GM21390 (cell line): Measurements from ENCODE around the gene RHBG.

ENCODE experiments used
- ATAC-seq: cut with Tn5 transposase; IDR thresholded peaks from one replicate; pipeline ENCODE4 v1.9.1; 2021; ENCODE audit not compliant: unreplicated experiment

RHBG gene

DNA sequence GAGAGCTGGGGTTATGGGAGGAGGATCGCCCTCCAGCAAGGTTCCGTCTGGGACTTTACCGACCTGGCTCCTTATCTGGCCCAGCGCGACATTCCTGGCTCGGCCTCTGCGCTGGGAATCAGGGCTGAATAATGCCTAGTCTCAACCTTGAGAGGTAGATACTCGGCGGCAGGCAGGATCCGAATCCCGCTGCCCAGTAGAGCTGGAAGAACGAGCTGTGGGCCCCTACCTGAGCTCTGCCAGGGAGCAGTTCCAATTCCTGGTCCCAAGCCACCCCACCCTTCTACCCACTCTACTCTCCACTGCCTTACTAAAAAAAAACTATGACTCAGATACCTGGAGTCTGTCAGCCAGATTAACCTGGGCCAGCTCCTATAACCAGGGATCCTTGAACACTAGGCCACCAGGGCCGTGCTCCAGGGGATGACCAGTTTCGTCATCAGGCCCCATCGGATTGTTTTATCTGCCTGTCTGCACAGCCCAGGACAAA, 53.6 kb downstream of the RHBG start:
- ATAC-seq = no peak

GRCh38 chr1:156423422-156424352, 54.7 kb downstream of the RHBG start:
- ATAC-seq = no peak

DNA sequence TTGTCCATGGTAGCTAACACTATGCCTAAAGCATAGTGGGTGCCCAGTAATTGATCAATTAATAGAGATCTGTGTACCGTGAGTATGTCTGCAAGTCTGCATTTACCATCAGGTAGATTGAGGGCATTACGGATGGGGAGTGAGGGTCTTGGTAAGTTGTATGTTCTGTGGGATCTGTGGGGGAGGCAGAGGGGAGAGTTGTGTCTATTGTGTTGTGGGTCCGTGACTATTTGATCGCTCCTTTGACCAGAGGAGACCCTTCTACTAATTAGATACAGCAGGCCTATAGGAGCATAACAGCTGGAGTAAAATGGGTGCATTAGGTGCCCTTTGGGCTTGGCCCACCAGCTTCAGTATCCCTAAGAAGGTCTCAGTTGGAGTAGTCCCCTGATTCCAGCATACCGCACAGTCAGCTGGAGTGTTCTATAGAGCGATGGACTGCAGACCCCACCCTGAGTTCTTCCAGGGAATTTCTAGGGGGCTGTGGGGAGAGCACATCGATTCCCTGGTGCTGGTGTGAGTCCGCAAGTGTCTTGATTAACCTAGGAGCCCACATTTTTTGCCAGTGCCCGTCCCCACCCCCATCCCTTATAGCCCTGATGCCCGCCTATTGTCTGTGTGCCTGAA, 55.9 kb downstream of the RHBG start:
- ATAC-seq = no peak

- no peak for ATAC-seq
Measured at GRCh38 chr1:156425943-156426342, 56.9 kb downstream of the RHBG start.

GRCh38 chr1:156427957-156428356, 58.9 kb downstream of the RHBG start:
- ATAC-seq = no peak

- no peak for ATAC-seq
Measured at GRCh38 chr1:156428746-156429288, 59.8 kb downstream of the RHBG start.

DNA sequence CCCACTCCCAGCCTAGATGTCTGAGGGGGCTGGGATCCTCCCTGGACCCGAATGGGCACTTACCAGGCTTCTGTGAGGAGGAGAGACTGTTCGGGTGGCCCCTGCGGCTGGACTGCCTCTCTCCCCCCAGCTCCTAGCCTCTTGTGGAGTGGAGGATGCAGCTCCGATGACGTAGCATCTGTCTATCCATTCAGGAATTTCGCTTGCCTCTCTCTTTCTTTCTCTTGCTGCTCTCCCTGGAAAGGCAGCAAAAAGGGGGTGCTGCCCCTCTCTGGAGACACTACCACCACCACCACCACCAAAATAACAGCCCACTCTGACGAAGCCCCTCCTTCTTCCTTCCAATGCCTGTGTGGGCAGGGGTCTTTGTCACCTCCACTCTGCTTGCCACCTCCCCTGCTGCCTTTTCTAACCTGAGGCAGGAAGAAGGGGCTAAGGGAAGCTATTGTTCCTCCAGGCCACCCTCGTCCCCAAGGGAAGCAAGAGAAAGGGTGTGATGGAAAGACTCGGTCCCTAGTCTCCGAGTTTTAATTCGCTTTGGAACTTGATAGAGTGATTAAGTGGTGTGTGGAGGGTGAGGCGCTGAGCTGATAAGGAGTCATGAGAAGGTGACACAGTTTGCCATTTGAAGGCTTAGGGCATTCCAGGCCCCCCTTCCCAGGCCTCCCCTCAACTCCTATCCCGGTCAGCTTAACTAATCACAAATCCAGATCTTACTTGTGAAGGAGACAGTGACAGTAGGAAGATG, 60.5 kb downstream of the RHBG start:
- ATAC-seq = no peak

GRCh38 chr1:156430303-156430702, 61.3 kb downstream of the RHBG start:
- no peak for ATAC-seq

- ATAC-seq = no peak
Measured at GRCh38 chr1:156430866-156431265, 61.9 kb downstream of the RHBG start.

GRCh38 chr1:156431366-156431765, 62.4 kb downstream of the RHBG start:
- no peak for ATAC-seq

DNA sequence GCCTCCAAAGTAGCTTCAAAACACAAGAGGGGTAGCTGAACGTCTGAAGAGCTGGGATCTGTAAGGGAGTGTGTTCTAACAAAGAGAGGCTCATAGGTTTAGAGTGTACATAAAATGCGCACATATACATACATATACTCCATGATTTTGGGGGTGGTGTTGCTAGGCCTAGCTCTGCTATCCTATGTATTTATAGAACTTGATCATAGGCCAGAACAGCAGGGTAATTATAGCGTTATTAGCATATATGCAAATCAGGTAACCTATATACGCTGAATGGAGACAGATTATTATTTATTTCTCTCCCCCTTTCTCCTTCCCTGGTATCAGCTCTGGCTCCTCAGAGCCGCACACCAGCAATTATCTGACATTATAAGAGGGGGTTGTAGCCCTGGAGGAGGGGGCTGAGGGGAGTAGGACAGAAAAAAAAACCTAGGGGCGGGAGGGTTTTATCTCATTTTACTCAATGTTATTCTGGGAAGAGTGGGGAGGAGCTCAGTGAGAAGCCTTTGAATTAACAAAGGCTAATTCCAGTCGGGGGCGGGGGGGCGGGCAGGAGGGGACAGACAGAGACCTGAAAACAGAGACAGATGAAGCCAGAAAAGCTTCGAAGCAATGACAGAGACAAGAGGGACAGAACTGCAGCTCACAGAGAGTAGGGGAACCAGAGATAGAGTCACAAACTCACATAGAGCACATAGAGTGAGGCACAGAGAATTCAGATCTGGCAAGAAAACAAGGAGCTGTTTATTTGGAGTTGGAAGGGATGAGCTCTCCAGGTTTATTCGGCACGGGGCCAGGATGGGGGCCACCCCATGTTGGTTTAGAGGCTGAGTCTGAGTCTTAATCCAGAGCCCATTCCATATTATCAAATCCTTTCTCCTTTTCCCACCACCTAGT, 63.0 kb downstream of the RHBG start:
- no peak for ATAC-seq

DNA sequence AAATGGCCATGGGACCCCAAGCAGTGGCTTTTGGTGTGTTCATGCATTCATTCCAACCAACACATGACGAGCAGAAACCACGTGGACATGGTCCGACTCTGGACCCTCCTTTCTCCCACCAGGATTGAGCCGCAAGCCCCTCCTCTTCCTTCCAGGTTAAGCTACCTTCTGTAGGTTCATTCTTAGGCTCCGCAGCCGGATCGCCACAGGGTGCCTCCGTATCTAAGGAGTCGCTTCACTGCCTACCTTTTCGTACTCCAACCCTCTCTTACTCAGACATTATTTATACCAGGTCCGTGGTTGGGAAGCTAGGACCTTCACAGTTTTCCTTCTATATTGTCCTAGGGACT, 63.6 kb downstream of the RHBG start:
- no peak for ATAC-seq

GRCh38 chr1:156433032-156433431, 64.0 kb downstream of the RHBG start:
- no peak for ATAC-seq

GRCh38 chr1:156433602-156434001, 64.6 kb downstream of the RHBG start:
- no peak for ATAC-seq
